ENCODE data around the gene DKC1. TPM values are rescaled to one million over a fixed set of nuclear protein-coding genes. Genes with fewer than 3 reads are reported as not detected.

DKC1 gene
- total RNA-seq, 1 donor from 2014 or later, result 22.4 TPM

GRCh38 chrX:154780968-154781367, 18.3 kb downstream of the DKC1 start:
- intact Hi-C loops (cut with DNase I), result no loop called here
- no peak for DNase-seq (ENCODE audit: low spot score)

DNA sequence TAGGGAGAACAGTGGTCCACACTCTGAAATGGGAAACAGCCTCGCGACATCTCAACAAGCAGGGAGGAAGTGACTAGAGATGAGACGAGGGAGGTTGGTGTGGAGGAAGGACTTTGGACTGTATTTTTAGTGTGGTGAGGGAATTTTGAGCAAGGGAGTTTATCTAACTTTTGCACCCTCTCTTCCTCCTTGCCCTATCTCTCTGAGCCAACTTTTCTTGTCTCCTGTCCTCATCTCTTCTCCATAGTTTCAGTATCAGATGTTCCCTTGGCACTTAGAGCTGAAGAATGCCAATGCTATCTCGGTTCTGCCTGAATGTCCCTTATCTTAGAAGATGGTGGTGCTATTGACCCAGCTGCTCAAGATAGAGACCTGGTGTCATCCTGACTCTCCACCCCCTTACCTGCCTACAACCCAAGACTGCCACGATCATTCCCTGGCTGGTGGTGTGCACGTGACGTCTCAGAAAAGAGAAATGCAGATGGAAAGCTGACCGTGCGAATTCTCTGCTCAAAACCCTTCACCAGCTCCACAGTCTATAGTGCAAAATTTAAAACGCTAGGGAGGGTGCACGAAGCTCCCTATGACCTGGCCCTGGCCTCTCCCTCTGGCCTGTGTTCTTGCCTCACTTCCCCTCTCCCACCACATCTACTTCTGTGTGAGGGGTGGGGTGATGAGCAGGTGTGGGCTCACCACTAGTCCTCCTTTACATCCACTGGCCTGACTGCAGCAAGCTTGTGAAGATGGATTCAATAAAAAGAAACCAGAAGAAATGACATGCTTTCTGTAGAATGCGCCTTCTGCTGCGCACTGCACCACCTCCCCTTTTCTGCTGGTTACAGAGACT, 21.7 kb downstream of the DKC1 start:
- intact Hi-C loops (cut with DNase I), result no loop called here
- no peak for DNase-seq (ENCODE audit: low spot score)

GRCh38 chrX:154785716-154786115, 23.1 kb downstream of the DKC1 start:
- DNase-seq (ENCODE audit: low spot score), result no peak
- intact Hi-C loops (cut with DNase I), result no loop called here

GRCh38 chrX:154791467-154791866, 28.8 kb downstream of the DKC1 start:
- intact Hi-C loops (cut with DNase I), result no loop called here
- DNase-seq (ENCODE audit: low spot score), result no peak

DNA sequence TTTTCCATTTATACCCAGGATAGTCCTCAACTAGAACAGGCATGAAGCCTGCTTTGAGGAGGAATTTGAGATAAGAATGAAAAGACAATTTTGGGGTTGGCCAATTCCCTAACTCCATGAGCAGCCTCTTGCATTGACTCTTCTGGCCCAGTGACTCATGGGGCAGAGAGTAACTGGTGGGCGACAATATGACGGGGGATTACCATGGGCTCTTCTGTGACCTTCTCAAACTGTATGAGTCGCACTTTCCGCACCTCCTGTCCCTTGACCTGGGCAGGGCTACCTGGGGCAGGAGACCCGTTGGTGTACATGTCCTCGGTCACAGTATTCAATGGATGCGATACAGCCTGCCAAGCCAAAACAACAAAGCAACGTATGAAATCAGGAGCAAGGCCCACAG, 29.3 kb downstream of the DKC1 start:
- intact Hi-C loops (cut with DNase I), result no loop called here
- DNase-seq (ENCODE audit: low spot score), result no peak

DNA sequence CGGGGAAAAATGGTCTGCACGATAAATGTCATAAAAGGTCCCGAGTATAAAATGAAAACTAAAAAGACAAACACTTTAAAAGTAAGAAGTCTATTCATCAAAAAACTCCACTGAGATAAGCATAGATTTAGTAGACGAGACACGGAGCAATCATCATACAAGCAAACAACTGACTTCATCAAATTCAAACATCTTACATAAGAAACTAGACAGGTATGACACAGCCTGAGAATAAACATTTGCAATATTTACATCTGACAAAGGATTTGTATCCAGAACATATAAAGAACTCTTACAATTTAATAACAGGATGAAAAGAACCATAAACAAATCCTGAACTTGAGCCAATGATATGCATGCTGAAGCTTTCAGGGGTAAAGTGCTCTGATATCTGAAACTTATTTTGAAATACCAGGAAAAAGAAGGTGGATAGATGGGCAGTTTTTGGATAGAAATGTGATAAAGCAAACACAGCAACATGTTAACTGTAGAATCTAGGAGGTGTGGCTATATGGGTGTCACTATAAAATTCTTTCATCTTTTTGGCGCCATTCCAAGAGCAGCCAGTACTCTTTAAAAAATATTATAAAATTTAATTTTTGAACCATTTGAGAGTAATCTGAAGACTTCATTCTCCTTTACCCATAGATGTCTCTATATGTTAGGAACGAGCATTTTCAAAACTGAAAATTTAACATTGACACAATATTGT, 30.6 kb downstream of the DKC1 start:
- no peak for DNase-seq (ENCODE audit: low spot score)
- intact Hi-C loops (cut with DNase I), result no loop called here

DNA sequence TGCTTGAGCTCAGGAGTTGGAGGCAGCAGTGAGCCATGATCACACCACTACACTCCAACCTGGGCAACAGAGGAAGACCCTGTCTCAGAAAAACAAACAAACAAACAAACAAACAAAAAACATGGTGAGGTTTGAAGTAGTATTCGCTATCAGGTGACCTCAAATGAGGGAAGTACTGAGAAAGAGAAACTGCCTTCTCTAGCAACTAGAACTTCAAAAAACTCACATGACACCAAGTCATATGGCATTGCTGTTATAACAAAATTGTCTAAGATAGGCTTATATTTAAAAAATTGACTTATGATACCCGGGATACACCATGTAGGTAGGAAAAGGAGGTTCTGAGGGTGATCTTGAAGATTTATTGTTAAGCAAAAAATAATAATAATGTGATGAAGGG, 32.4 kb downstream of the DKC1 start:
- no peak for DNase-seq (ENCODE audit: low spot score)
- intact Hi-C loops (cut with DNase I), result no loop called here

- intact Hi-C loops (cut with DNase I), result no loop called here
- DNase-seq (ENCODE audit: low spot score), result no peak
Observed at GRCh38 chrX:154797006-154797405, 34.3 kb downstream of the DKC1 start.

GRCh38 chrX:154799556-154800348, 37.1 kb downstream of the DKC1 start:
- no peak for DNase-seq (ENCODE audit: low spot score)
- intact Hi-C loops (cut with DNase I), result loop anchor here (5.0 kb wide), 1 partner anchor 37 kb away; the partner anchor contains the start of gene DKC1

DNA sequence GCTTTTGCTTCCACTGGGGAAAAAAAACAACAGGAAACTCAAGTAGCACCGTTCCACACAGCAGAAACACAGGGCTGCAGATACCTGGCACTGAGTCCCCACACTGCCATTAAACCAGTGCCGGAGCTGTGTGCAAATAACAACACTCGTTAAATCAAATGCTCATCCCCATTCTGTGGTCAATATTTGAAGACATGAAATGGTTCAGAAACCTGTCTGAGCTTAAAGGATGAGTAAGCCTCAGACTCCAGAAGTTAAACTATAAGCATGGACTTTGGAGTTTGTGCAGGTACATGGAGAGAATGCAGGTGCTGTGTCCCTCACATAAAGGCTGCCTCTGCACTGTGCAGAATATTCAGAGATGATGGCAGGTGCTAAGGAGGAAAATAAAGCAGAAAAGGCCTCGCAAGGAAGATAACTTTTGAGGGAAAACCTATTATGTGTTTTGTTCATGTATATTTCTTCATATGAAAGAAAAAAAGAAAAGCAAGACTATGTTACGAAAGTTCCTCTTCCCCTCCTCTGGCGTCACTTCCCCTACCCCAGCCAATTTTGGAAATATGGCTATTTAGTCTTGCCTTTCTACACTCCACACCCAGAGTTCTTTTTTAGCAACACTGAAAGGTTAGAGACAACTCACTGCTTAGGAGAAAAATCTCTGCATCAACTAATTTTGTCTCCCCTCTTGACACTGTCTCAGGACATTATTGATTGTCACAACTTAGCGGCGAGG, 38.0 kb downstream of the DKC1 start:
- DNase-seq (ENCODE audit: low spot score), result no peak
- intact Hi-C loops (cut with DNase I), result loop anchor here (5.0 kb wide), 1 partner anchor 38 kb away; the partner anchor contains the start of gene DKC1

DNA sequence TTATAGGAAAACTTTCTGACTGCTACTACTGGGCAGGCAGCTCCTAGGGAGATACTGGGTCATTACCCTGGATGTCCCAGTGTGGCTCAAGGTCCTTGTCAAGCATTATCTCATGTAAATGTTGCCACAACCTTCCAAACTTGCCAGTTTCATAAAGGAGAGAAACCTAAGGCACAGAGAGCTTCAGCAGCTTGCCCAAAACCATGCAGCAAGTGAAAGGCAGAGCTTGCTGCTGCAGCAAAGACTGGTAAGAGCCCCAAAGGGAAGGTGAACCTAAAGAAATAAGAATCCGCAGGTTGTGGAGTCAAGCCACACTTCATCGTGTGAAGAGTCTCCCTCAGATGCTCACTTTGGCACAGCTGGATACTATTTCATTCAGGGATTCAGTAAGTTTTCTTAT, 40.3 kb downstream of the DKC1 start:
- intact Hi-C loops (cut with DNase I), result loop anchor here (5.0 kb wide), 1 partner anchor 41 kb away; the partner anchor contains the start of gene DKC1
- DNase-seq (ENCODE audit: low spot score), result no peak

GRCh38 chrX:154804261-154804956, 41.7 kb downstream of the DKC1 start:
- intact Hi-C loops (cut with DNase I), result loop anchor here (5.0 kb wide), 1 partner anchor 42 kb away; the partner anchor contains the start of gene DKC1
- no peak for DNase-seq (ENCODE audit: low spot score)

- peak; percentile 91 for DNase-seq (ENCODE audit: low spot score)
- intact Hi-C loops (cut with DNase I), result loop anchor here (5.0 kb wide), 1 partner anchor 43 kb away; the partner anchor contains the start of gene DKC1
Observed at GRCh38 chrX:154804957-154805695, 42.5 kb downstream of the DKC1 start, which contains the start of gene MPP1. Gene MPP1, minus strand, starts transcription at chrX:154805485. Its CDS starts 112 bp downstream, at chrX:154805373.

GRCh38 chrX:154805696-154806091, 43.0 kb downstream of the DKC1 start:
- no peak for DNase-seq (ENCODE audit: low spot score)
- intact Hi-C loops (cut with DNase I), result no loop called here

GRCh38 chrX:154806837-154807501, 44.3 kb downstream of the DKC1 start:
- DNase-seq (ENCODE audit: low spot score), result no peak
- intact Hi-C loops (cut with DNase I), result no loop called here

DNA sequence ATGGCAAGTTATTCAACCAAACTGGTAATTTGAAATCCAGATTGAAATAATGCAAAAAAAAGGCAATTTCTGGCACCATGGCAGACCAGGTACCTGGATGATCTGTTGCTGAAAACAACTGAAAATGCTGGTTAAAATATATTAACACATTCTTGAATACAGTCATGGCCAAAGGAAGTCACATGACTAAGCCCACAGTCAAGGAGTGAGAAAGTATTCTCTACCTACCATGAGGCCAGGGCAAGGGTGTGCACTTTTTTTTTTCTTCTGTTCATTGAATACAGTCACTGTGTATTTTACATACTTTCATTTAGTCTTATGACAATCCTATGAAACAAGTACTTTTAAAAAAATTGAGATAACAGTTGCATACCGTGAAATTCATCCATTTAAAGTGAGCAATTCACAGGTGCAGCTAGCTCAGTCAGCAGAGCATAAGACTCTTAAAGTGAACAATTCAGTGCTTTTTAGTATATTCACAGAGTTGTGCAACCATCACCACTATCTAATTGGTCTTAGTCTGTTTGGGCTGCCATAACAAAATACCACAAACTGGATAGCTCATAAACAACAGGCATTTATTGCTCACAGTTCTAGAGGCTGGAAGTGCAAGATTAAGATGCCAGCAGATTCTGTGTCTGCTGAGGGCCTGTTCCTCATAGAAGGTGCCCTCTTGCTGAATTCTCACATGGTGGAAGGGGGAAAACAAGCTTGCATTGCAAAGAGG, 47.4 kb downstream of the DKC1 start:
- intact Hi-C loops (cut with DNase I), result no loop called here
- no peak for DNase-seq (ENCODE audit: low spot score)
